Breast epithelium (tissue), 4 donors: ENCODE results near the gene ZNF213. TPM values are rescaled to one million over a fixed set of nuclear protein-coding genes. Genes with fewer than 3 reads are reported as not detected.

ENCODE experiments used
- DNase-seq, 2 donors: peaks; one replicate each; pipeline ENCODE4 v3.0.0-alpha.2; 2019; ENCODE audit warnings: low spot score in 2 of 2
- H3K27ac ChIP-seq, 2 donors: fragments of 200-600 bp; sonication (generic) in 1 of 2; one replicate each; pipeline ENCODE4 v1.5.1; 2016 to 2019; ENCODE audit warnings: mild to moderate bottlenecking in 1 of 2
- H3K27me3 ChIP-seq, 2 donors: fragments of 200-600 bp; sonication (generic) in 1 of 2; one replicate each; pipeline versions ENCODE4 v1.5.1 to v1.6.0; 2017 to 2019; ENCODE audit warnings: control low read depth in 1 of 2, mild to moderate bottlenecking in 1 of 2
- H3K36me3 ChIP-seq: fragments of 200-600 bp; one replicate; pipeline ENCODE4 v1.5.1; 2019
- H3K4me1 ChIP-seq, 2 donors: fragments of 200-600 bp; sonication (generic); one replicate each; pipeline ENCODE4 v1.5.1; 2016 to 2019; ENCODE audit warnings: control low read depth in 1 of 2
- H3K4me3 ChIP-seq, 3 donors: fragments of 200-600 bp; sonication (generic); 1 replicate in 2 of 3; 2 replicates in 1 of 3; pipeline ENCODE4 v1.5.1; 2016 to 2019; ENCODE audit warnings: mild to moderate bottlenecking in 3 of 3, moderate library complexity in 2 of 3
- H3K9me3 ChIP-seq, 2 donors: fragments of 200-600 bp; sonication (generic) in 1 of 2; one replicate each; pipeline ENCODE4 v1.5.1; 2016 to 2019; ENCODE audit warnings: control low read depth in 1 of 2
- CTCF ChIP-seq, 3 donors: fragments of 450-650 bp; IDR thresholded peaks; one replicate each; pipeline ENCODE4 v1.5.1; 2016 to 2017; ENCODE audit warnings: antibody characterized with exemption in 3 of 3, mild to moderate bottlenecking in 3 of 3, moderate library complexity in 3 of 3
- POLR2A ChIP-seq: fragments of 450-650 bp; IDR thresholded peaks from one replicate; pipeline ENCODE4 v1.6.1; 2016; ENCODE audit warnings: antibody characterized with exemption, mild to moderate bottlenecking, moderate library complexity
- POLR2AphosphoS5 ChIP-seq, 3 donors: sonication (generic); formaldehyde crosslinking; IDR thresholded peaks; one replicate each; pipeline ENCODE4 v1.6.1; 2017; ENCODE audit warnings: antibody characterized with exemption in 3 of 3
- intact Hi-C: fragments of 100-400 bp; cut with DNase I; formaldehyde crosslinking; loops from one replicate; pipeline ENCODE4 v1.15.1; 2023; ENCODE audit warnings: low total_unique reads
- total RNA-seq, 3 donors: library from RNA; depleted of rRNA; stranded (reverse); fragments of >200 nt; gene quantifications; one replicate each; pipeline ENCODE4 v1.1.0, GENCODE V29; 2016

Gene ZNF213
- total RNA-seq, 3 donors from 2014 or later: 4.0 to 5.6 (median 5.6) TPM

- no peaks in the 10 kb centered on the region for H3K4me1 ChIP-seq
- no peaks in the 10 kb centered on the region for H3K27me3 ChIP-seq
- H3K9me3 ChIP-seq: no peaks in the 10 kb centered on the region
- intact Hi-C loops: no loop called here
- no peak overlapping the region for H3K4me3 ChIP-seq
- no peak for DNase-seq
- TF ChIP-seq POLR2AphosphoS5 (IDR thresholded peaks at IDR 0.05): no peak
- TF ChIP-seq POLR2A: no peak
- TF ChIP-seq CTCF (IDR thresholded peaks at IDR 0.05): no peak
- H3K36me3 ChIP-seq: no peaks in the 10 kb centered on the region
- no peak overlapping the region for H3K27ac ChIP-seq
These were observed 14.4 kb upstream of the ZNF213 start for GRCh38 chr16:3120435-3120834.

- Histone ChIP-seq H3K4me3 (no peak overlapping the region), H3K9me3 (no peaks in the 10 kb centered on the region), H3K27ac (no peak overlapping the region), H3K27me3 (no peaks in the 10 kb centered on the region), H3K36me3 (no peaks in the 10 kb centered on the region), H3K4me1 (no peaks in the 10 kb centered on the region)
- no peak for DNase-seq
- intact Hi-C loops: no loop called here
- no peak for TF ChIP-seq POLR2A
- no peak for TF ChIP-seq CTCF (IDR thresholded peaks at IDR 0.05)
- no peak for TF ChIP-seq POLR2AphosphoS5 (IDR thresholded peaks at IDR 0.05)
These were observed 12.9 kb upstream of the ZNF213 start for GRCh38 chr16:3121851-3122467.

- intact Hi-C loops: no loop called here
- no peak overlapping the region for H3K27ac ChIP-seq
These were observed 11.8 kb upstream of the ZNF213 start for GRCh38 chr16:3122926-3123570.

GRCh38 chr16:3123986-3124886 lies 10.6 kb upstream of the ZNF213 start:
- Histone ChIP-seq H3K4me1 (peaks cover 2 to 13% of the 10 kb centered on the region in 2 donors), H3K36me3 (no peaks in the 10 kb centered on the region), H3K4me3 (peak overlapping the region; percentile 61 to 81 (median 72)), H3K27me3 (no peaks in the 10 kb centered on the region), H3K27ac (peak overlapping the region; percentile 66 to 87), H3K9me3 (no peaks in the 10 kb centered on the region)
- intact Hi-C loops: no loop called here
- peak; percentile 93 to 96 for DNase-seq
- TF ChIP-seq POLR2A: no peak
- peak; percentile 27 to 78 (median 53) for TF ChIP-seq POLR2AphosphoS5 (IDR thresholded peaks at IDR 0.05)

More at GRCh38 chr16:3122926-3123570, 11.8 kb upstream of the ZNF213 start:
- H3K4me3 ChIP-seq: no peak overlapping the region
- H3K9me3 ChIP-seq: no peaks in the 10 kb centered on the region
- DNase-seq: no peak
- H3K27me3 ChIP-seq: no peaks in the 10 kb centered on the region
- peaks cover 0 to 1% of the 10 kb centered on the region in 2 donors for H3K4me1 ChIP-seq
- no peak for TF ChIP-seq POLR2A
- TF ChIP-seq POLR2AphosphoS5 (IDR thresholded peaks at IDR 0.05): no peak
- TF ChIP-seq CTCF (IDR thresholded peaks at IDR 0.05): no peak
- no peaks in the 10 kb centered on the region for H3K36me3 ChIP-seq

GRCh38 chr16:3127745-3128144 lies 7.1 kb upstream of the ZNF213 start:
- TF ChIP-seq POLR2A: no peak
- TF ChIP-seq CTCF (IDR thresholded peaks at IDR 0.05): no peak
- TF ChIP-seq POLR2AphosphoS5 (IDR thresholded peaks at IDR 0.05): no peak
- no peak overlapping the region for H3K4me3 ChIP-seq
- H3K4me1 ChIP-seq: peaks cover 3 to 14% of the 10 kb centered on the region in 2 donors
- no peaks in the 10 kb centered on the region for H3K36me3 ChIP-seq
- H3K27me3 ChIP-seq: no peaks in the 10 kb centered on the region
- intact Hi-C loops: no loop called here
- H3K9me3 ChIP-seq: no peaks in the 10 kb centered on the region
- H3K27ac ChIP-seq: no peak overlapping the region
- DNase-seq: no peak
